Stimulated activated CD4-positive, alpha-beta T cell treated with anti-CD3 and anti-CD28 coated beads, Interleukin-4, amount 100 ng/mL, for 48 hours (primary cell): ENCODE results near the gene C16orf90.
"Not testable (repeated sequence)": the region's sequence is repeated elsewhere in the genome, so short reads cannot be mapped to it uniquely, and the experiment has no call there.

Experiments used
- DNase-seq, 2 donors: peaks; one replicate each; pipeline ENCODE4 v3.0.0-alpha.2; 2020; ENCODE audit warnings: low read depth in 2 of 2

The C16orf90 gene

GRCh38 chr16:3484318-3485096 lies 10.8 kb downstream of the C16orf90 start:
- DNase-seq, result no peak

DNA sequence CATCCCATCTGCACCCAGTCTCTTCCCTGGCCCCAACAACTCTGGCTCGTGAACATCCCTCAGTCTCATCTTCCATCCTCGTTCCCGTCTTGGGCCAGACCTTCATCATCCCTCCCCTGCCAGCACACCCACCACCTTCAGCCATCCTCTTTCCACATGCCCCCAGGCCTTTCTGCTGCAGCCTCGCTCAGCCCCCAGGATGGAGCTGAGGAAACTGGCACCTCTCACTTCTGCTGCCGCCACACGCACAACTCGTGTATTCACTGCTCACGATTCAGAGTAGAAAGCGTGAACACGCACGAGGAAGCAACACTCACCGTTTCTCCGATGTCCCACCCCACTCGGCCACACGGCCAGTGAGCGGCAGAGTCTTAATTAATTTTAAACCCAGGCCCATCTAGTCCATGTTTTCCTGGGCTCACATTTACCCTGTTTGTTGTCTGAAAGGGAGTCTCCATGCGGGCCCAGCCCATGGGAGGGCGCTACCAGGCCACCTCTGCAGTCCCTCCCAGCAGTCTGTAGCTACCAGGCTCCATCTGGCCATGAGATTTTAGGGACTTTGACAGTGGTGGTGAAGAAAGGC lies 12.5 kb downstream of the C16orf90 start:
- DNase-seq, result no peak

DNA sequence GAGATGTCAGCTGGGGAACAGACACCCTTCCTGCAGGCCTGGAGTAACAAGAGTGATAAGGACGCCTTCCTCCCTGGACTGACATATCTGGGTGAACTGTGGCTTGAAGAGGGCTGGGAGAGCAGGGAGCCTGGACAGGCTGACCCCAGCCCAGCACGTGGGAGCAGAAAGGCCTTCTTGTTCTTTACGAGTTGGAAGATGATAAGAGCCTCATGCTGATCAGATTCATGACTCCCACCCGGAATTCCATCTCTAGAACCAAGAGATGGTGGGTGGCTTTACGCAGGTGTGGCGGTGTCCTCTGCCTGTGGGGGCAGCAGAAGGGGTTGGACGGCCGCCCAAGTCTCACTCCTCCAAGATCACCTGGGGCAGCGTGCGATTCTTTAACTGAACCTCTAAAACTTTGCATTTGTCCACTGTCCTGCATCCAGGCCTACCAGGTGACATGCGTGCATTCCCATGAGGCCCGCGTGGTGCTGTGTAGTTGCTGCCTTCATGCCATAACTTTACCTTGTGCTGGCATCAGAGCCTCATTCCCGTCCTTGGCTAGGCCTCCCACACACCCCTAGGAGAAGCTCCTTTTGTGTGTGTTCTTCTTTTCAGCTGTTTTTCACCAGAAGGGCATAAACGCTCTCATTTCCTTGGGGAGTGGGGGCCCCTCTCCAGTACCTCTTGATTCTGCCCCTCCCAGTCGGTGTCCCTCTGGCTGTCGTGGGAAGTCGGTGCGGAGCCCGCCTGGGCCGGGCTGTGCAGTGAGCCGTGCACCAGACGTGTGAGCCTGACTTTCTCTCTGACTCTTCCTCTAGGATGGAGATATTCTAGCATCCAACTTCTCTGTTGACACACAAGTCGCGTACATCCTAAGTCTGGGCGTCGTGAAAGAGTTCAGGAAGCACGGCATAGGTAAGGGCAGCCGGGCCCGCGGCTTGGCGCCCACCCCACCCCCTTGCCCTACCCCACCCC lies 13.3 kb downstream of the C16orf90 start:
- DNase-seq, result no peak

DNA sequence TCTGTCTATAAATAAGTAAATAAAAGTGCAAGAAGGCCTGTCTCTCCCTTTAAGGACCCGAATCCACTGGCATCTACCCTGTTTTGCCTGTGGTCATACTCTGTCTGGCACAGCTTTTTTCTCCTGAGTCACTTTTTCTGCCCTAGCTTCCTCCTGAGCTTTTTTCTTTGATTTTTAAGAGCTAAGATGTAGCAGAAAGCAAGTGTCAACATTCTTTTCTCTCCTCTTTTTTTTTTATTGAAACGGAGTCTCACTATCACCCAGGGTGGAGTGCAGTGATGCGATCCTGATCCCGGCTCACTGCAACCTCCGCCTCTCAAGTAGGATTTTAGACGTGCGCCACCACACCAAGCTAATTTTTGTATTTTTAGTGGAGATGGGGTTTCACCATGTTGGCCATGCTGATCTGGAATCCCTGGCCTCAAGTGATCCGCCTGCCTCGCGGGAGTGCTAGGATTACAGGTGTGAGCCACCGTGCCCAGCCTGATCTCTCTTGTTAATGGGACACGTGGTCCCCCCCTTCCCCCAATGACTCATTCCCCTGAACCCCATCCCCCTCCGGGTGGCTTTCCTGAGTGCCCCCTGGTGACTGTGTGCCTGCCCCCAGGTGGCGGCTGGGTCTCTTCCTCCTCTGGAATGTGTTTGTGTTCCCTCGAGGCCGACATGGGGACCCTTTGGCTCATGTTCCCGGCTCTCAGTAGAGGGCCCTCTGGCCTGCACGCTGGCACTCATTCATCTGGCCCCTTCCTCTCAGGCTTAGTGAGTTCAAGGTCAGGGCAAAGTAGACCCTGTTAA lies 14.2 kb downstream of the C16orf90 start:
- no peak for DNase-seq

- no peak for DNase-seq
Measured at GRCh38 chr16:3479654-3480216, 15.6 kb downstream of the C16orf90 start.

DNA sequence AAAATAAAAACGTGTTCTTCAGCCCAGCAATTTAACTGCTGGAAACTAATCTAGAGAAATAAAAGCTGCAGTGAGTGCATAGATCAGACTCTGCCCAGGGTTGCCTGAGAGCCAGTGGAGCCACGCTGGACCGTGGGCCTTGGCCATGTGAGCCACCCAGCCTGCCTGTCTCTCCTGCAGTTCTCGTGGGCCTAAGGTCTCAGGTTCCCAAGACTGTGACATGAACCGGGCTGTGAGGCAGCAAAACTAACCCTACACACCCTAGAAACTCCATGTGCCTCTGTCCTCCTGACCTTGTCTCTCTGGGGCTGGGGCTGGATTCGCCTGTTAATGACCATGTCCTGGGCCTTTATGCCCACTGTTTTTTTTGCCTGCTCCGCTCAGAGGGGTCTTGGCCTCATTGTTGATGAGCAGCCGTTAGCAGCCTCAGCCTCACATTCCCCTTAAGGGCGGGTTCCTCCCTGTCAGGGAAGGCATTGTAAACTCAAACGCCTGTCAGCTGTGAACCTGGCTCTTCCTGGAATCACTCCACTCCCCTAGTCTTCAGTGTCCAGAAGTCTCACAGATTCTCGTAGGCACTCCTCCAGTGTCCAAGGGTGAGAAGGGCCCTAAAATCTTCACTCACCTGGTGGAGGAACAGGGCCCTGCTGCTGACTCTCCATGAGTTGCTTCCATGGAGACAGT lies 16.9 kb downstream of the C16orf90 start:
- DNase-seq, result no peak

DNA sequence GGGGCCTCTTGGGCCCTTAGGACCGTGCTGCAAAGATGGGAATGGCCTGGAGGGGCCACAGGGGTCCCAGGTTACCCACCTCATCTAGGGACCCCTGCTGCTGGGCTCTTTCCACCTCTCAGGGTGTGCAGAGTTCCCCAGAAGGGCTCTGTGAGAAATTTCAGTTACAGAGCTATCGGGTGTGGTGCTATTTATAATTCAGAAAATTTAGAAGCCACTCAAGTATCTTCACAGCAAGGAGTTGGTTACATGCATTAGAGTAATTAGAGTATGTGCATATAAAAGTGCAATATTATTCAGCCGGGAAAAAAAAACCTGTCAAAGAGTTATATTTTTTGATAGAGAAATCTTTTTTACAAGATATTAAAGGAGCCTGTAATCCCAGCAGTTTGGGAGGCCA lies 18.9 kb downstream of the C16orf90 start:
- DNase-seq, result no peak

- no peak for DNase-seq
Measured at GRCh38 chr16:3475604-3476375, 19.5 kb downstream of the C16orf90 start.

- DNase-seq, result not testable (repeated sequence)
Measured at GRCh38 chr16:3474870-3475269, 20.4 kb downstream of the C16orf90 start.

- no peak for DNase-seq
Measured at GRCh38 chr16:3474136-3474779, 21.0 kb downstream of the C16orf90 start.

- DNase-seq, result not testable (repeated sequence)
Measured at GRCh38 chr16:3473596-3473943, 21.7 kb downstream of the C16orf90 start.

- DNase-seq, result no peak
Measured at GRCh38 chr16:3472878-3473595, 22.3 kb downstream of the C16orf90 start.

DNA sequence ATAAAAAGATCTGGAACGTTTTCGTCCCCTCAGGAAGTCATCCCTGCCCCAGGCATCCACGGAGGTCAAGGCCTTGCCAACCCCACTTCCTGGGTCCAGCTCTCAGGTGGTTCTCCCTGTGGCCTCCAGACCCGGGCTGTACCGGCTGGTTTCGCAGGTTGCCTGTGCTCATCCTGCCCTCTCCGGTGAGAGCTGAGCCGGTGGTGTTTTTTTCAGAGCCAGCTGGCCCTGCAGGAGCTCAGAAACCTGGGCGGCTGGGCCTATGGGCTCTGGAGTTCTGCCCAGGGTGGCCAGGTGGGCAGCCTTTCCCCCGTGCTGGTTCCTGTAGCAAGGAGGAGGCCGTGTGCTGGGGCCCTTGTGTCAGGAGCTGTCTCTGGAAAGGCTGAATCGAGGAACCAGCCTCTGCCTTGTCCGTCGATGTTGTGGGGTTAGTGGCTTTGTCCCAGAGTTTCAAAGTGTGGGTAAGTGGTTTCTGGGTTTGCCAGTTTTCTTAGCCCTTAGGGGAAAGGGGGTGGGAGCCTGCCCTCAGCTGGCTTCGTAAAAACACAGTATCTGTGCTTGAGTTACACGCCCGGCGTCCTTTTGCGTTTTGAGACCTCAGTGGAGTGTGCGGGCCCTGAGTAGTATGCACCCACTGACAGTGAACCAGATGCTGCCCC lies 23.6 kb downstream of the C16orf90 start:
- no peak for DNase-seq

DNA sequence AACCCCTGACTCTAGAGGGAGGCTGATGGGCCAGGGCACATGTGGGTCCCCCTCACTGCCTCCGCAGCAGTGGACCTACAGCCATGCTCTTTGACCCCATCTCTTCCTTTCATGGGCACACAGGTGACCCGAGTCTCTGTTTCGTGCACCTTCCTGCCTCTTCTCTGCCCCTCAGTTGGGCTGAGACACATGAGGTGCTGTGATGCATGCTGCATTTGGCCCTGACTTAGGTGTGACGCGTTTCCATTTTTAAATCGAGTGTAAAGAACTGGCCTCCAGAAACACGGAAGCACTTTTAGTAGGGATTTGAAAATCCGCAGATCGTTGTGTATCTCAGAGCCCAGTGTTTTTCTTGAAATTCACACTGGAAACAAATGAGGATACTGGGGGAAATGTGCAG lies 24.6 kb downstream of the C16orf90 start:
- no peak for DNase-seq

DNA sequence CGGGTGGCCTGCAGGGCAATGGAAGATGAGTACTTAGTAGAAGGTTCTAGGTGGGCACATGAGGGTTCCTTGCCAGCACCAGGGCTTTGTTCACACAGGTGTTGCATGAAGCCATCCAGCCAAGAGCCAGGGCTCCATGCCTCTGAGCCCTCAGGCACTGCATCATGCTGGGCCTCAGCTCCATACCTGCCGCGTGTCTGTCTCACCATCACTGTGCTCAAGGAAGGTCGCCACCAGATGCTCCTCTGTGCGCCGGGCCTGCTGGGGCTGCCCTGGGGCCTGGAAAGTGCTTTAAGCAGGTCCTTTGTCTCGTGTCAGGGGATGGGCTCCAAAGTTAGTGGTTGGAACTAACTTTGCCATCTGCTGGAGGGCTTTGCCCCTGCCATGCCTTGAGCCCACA lies 25.6 kb downstream of the C16orf90 start:
- no peak for DNase-seq

DNA sequence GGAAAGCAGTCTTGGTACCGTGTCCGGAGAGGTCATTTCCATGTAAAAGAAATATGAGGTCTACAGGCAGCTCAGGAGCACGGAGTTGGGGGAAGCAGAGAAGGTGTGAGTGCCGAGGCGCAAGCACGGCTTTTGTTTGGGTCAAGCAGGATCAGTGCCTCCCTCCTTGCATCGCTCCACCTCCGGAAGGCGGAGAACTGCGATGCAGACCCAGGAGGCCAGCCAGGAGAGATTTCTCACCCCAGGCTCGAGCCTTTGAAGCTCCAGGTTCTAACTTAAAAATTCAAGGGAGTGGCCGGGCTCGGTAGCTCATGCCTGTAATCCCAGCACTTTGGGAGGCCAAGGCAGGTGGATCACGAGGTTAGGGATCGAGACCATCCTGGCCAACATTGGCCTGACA lies 26.8 kb downstream of the C16orf90 start:
- no peak for DNase-seq

- no peak for DNase-seq
Measured at GRCh38 chr16:3467921-3468320, 27.4 kb downstream of the C16orf90 start.

- no peak for DNase-seq
Measured at GRCh38 chr16:3467182-3467581, 28.1 kb downstream of the C16orf90 start.
